LNCAP (cell line): ENCODE measurements around the gene ATP4A.

Experiments
- CTCF ChIP-seq: fragments of 450-650 bp; IDR thresholded peaks from 2 replicates; pipeline ENCODE4 v1.5.1; 2017; ENCODE audit warnings: mild to moderate bottlenecking

The ATP4A gene

GRCh38 chr19:35508129-35508528, 55.3 kb downstream of the ATP4A start:
- no peak for TF ChIP-seq CTCF

GRCh38 chr19:35507561-35507960, 55.9 kb downstream of the ATP4A start:
- no peak for TF ChIP-seq CTCF

GRCh38 chr19:35506011-35506410, 57.4 kb downstream of the ATP4A start:
- no peak for TF ChIP-seq CTCF

- no peak for TF ChIP-seq CTCF
These were observed 60.7 kb downstream of the ATP4A start for GRCh38 chr19:35502751-35503150.

GRCh38 chr19:35501684-35502083, 61.8 kb downstream of the ATP4A start:
- TF ChIP-seq CTCF, result no peak

DNA sequence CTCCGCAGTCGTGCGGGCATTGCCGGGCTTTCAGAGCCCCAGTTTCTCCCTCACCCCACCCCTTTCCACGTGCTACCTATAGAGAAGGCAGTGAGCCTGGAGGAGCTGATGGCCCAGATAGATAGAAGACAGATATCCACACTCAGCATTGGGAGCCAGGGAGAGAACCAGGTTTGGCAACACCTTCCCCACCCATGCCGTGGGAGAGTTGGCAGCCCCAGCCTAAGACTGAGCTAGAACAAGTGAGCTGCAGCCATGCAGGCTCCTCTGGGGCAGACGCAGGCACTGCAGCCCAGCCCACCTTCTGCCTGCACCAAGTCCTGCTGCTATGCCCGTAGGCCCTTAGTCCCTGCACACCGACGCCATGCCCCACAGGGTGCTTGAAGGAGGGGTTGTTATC, 62.8 kb downstream of the ATP4A start:
- TF ChIP-seq CTCF, result no peak
